Posterior cingulate gyrus (tissue), 11 donors: ENCODE data around the gene ATP12A.
"Not testable (repeated sequence)": the region's sequence is repeated elsewhere in the genome, so short reads cannot be mapped to it uniquely, and the experiment has no call there.

Source experiments
- DNase-seq, 10 donors: peaks; one replicate each; pipeline versions ENCODE4 v3.0.0 to v3.0.0-alpha.2; 2020 to 2021; ENCODE audit warnings: mixed read lengths in 3 of 10
- intact Hi-C: fragments of 100-400 bp; cut with DNase I; formaldehyde crosslinking; loops from one replicate; pipeline ENCODE4 v1.15.1; 2023

ATP12A gene

GRCh38 chr13:24718192-24718965 is 38.2 kb downstream of the ATP12A start:
- intact Hi-C loops: no loop called here
- DNase-seq: peak in 2 of 10 donors; percentile 56 to 70

GRCh38 chr13:24719139-24719538 is 38.9 kb downstream of the ATP12A start:
- intact Hi-C loops: no loop called here
- DNase-seq: peak in 1 of 10 donors; percentile 17

- intact Hi-C loops: no loop called here
- peak in 2 of 10 donors; percentile 45 to 63 for DNase-seq
Observed at GRCh38 chr13:24723206-24723605, 43.0 kb downstream of the ATP12A start.

- DNase-seq: no peak
- intact Hi-C loops: no loop called here
Observed at GRCh38 chr13:24724714-24725113, 44.5 kb downstream of the ATP12A start.

GRCh38 chr13:24725379-24725778 is 45.2 kb downstream of the ATP12A start:
- intact Hi-C loops: no loop called here
- DNase-seq: no peak

- intact Hi-C loops: loop anchor here (1.0 kb wide), 1 partner anchor 44 kb away; no protein-coding TSS in a partner anchor
- peak in 7 of 10 donors; percentile 23 to 90 (median 48) for DNase-seq
Observed at GRCh38 chr13:24727731-24728601, 47.8 kb downstream of the ATP12A start.

GRCh38 chr13:24730873-24731567 is 50.8 kb downstream of the ATP12A start:
- peak in 1 of 10 donors; percentile 22 for DNase-seq
- intact Hi-C loops: not testable (repeated sequence)

- intact Hi-C loops: no loop called here
- DNase-seq: peak in 1 of 10 donors; percentile 24
Observed at GRCh38 chr13:24734950-24735349, 54.7 kb downstream of the ATP12A start.

GRCh38 chr13:24737042-24737441 is 56.8 kb downstream of the ATP12A start:
- intact Hi-C loops: no loop called here
- DNase-seq: peak in 1 of 10 donors; percentile 19

- intact Hi-C loops: no loop called here
- peak in 1 of 10 donors; percentile 59 for DNase-seq
Observed at GRCh38 chr13:24738366-24738847, 58.2 kb downstream of the ATP12A start.

- DNase-seq: peak in 1 of 10 donors; percentile 30
- intact Hi-C loops: no loop called here
Observed at GRCh38 chr13:24740014-24740890, 60.0 kb downstream of the ATP12A start.

- intact Hi-C loops: no loop called here
- DNase-seq: peak in 1 of 10 donors; percentile 74
Observed at GRCh38 chr13:24741016-24741662, 60.9 kb downstream of the ATP12A start.

- intact Hi-C loops: no loop called here
- DNase-seq: peak in 1 of 10 donors; percentile 72
Observed at GRCh38 chr13:24741791-24742190, 61.6 kb downstream of the ATP12A start.

GRCh38 chr13:24742294-24742693 is 62.1 kb downstream of the ATP12A start:
- intact Hi-C loops: no loop called here
- peak in 1 of 10 donors; percentile 31 for DNase-seq

GRCh38 chr13:24742977-24743376 is 62.8 kb downstream of the ATP12A start:
- intact Hi-C loops: no loop called here
- DNase-seq: peak in 1 of 10 donors; percentile 41

- peak in 1 of 10 donors; percentile 21 for DNase-seq
- intact Hi-C loops: no loop called here
Observed at GRCh38 chr13:24744247-24744646, 64.0 kb downstream of the ATP12A start.

GRCh38 chr13:24745516-24745860 is 65.3 kb downstream of the ATP12A start:
- intact Hi-C loops: no loop called here
- peak in 1 of 10 donors; percentile 77 for DNase-seq

GRCh38 chr13:24745861-24746617 is 65.8 kb downstream of the ATP12A start:
- intact Hi-C loops: loop anchor here (2.0 kb wide), 1 partner anchor 21 kb away; no protein-coding TSS in a partner anchor
- DNase-seq: peak in 1 of 10 donors; percentile 77
